HG02973 (cell line): ENCODE results near the gene HIVEP3.

ENCODE experiments used
- ATAC-seq: cut with Tn5 transposase; IDR thresholded peaks from one replicate; pipeline ENCODE4 v1.9.1; 2021; ENCODE audit warnings: moderate library complexity; ENCODE audit not compliant: unreplicated experiment

Gene HIVEP3

DNA sequence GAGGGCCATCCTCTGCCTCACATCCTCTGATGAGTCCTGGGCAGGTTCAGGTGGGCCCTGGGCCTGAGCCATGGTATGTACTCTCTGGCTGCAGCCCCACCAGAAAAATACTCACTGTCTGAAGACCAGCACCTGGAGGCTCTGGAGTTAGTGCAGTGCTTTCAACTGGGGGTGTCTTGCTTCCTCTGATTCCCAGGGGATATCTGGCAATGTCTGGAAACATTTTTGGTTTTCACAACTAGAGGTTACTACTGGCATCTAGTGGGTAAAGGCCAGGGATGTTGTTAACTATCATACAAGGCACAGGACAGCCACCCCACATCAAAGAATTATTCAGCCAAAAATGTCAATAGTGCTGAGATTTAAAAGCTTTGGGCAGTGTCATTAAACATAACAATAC, 152.7 kb downstream of the HIVEP3 start:
- no peak for ATAC-seq

- ATAC-seq: no peak
Measured at GRCh38 chr1:41765152-41765551, 153.6 kb downstream of the HIVEP3 start.

DNA sequence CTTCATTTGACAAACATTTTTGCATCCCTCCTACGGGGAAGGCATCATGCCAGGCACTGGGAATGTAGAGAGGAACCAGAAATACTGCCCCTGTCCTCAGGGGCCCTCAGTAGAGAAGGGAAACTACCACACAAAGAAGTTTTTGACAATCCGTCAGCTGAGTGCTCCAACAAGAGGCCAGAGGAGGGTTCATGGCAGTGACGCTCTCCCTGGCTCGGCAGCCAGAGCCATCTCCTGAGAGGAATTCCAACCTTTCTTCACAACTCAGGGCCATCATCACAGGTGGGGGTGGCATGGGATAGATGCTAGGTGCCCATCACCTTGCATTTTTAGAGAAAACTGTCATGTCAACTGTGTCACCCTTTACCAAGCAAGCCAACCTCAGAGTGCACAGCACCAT, 154.1 kb downstream of the HIVEP3 start:
- ATAC-seq: no peak

DNA sequence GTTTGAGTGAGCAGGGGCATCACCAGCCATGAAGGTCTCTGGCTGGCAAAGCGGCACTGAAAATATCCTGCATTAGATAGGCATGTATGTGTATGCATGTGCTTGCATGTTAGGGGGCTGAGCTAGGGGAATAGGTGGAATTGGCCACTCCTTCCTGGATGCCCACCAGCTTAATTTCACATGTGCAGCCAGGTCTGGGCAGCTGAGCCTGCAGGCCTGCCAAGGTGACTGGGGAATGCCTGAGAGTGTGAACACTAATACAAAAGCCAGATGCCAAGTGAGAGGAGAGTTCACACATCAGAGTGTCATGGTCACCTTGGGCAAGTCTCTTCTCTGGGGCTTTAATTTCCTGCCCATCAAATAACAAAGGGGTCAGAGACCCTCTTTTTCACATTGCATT, 155.9 kb downstream of the HIVEP3 start:
- ATAC-seq: no peak

GRCh38 chr1:41762251-41762650, 156.5 kb downstream of the HIVEP3 start:
- ATAC-seq: no peak

- ATAC-seq: no peak
Measured at GRCh38 chr1:41758904-41759548, 159.7 kb downstream of the HIVEP3 start.

GRCh38 chr1:41758500-41758899, 160.2 kb downstream of the HIVEP3 start:
- no peak for ATAC-seq

GRCh38 chr1:41754540-41754939, 164.2 kb downstream of the HIVEP3 start:
- no peak for ATAC-seq

DNA sequence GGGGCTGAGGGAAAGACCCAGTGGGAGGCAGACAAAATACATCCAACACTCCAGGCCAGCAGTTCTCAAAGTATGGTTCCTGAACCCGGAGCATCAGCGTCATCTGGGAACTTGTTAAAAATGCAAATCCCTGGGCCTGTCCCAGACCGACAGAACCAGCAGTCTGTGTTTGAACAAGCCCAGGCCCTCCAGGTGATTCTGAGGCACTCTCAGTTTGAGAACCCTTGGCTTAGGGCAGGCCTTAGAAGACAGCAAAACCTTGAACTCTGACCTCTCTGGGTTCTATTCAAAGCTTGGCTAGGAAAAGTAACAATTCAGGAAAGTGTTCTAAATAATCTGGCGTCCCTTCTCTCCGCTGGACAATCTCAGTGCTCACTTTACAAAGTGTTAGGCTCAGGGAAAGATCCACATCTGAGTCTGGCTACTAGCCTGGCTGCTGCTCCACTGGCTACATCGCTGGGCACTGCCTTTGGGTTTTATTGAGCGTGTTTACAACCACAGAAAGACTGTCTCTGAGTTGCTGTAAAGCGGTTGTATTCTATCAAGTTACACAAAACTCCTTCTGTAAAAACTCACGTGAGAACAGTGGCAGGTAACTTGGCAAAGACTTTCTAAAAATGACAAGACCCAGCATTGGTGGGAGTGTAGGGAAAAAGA, 166.1 kb downstream of the HIVEP3 start:
- ATAC-seq: no peak

DNA sequence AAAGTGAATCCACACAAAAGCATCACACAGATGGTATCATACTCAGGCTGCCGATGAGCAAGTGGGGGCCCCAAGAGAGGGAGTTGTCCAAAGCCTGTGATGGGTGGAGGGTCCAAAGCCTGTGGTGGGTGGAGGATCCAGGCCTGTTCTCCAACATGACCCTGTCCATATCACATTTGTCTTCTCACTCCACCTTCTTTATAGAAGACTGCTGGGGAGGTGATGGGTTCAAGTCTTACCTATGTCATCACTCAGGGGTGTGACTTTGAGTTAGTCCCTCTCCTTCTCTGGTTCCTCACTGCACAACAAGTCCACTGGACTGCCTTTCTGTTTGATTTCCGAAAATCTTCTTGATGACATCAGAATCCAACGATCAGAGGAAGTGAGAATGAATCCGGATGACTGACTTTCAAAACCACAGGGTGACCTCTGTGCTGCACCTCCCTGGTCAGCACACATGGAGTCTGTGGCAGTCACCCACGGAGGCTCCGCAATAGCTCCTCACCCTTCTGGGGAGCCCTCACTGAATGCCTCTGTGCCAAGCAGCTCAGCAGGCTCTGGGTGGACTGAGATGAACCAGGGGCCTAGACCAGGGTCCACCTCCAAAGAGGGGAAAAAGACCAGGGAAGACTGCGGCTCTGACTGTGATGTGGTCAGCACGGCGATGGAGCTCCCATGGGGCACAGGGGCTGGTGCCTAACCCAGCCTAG, 166.8 kb downstream of the HIVEP3 start:
- ATAC-seq: no peak

GRCh38 chr1:41749991-41750745, 168.6 kb downstream of the HIVEP3 start:
- no peak for ATAC-seq

DNA sequence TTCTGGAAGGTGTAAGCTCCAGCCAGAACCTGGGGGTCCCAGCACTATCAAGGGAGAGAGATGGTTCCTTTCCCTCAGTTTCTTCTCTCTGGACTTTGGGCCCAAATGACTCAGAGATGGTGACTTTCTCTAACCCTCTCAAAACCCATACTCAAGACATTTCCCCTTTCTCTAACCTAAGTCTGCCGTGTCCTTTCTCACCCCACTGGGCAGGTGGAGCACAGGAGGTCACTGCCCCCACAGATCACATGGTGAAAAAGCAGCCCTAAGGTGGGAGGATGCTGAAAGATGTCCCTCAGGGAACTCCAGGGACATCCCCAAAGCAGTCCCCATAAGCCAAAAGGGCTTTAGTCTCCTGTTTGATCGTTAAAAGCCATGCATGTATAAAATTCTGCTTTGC, 173.7 kb downstream of the HIVEP3 start:
- ATAC-seq: no peak

DNA sequence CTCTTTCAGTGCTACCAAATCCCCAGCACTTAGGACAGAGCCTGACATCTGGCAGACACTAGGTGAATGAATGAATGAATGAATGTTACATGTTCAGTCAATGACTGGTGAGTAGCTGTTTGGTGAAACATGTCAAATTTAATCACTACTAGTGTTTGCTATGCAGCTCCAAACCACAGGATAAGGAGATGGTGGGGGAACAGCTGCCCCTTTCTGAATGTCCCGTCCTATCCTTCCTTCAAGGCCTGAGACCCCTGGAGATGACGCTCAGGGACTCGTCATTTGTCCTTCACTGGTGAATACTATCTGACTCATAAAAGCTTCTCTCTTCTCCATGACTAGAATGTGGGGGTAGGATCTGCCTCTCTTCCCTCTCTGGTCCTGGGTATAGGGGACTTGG, 175.4 kb downstream of the HIVEP3 start:
- ATAC-seq: no peak

DNA sequence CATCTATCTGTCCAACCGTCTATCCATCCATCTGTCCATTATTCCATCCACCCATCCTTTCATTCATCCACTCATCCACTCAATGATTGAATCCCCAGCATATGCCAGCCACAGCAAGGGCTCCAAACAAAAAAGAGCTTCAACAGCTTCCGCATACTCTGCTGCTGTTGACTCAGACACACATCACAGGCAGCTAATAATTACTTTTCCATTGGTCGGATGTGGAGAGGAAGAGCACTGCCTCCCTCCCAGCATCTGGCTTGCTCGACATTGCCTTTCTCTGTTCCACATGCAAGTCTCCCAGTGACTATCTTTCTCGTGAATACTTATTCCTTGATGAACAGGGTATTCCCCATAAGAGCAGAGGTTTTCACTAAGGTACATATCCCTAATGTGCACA, 176.5 kb downstream of the HIVEP3 start:
- ATAC-seq: no peak

DNA sequence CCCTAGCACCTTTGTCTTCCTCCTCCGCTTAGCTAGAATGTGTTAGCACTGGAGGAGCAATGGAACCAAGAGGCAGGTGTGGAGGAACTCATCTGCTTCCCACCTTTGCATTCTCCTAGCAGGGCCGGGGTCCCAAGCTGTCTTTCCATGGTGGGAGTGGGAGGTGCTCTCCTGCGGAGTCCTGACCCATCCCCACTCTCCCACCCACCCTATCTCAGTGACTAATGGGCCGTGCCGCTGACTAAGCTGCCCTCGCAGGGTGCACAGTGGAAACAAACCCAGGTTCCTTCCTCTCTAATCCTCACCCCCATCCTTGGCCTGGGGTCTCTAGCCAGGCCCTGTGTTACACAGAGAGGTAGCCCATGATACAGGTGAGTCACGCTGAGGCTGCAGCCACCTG, 177.5 kb downstream of the HIVEP3 start:
- no peak for ATAC-seq

DNA sequence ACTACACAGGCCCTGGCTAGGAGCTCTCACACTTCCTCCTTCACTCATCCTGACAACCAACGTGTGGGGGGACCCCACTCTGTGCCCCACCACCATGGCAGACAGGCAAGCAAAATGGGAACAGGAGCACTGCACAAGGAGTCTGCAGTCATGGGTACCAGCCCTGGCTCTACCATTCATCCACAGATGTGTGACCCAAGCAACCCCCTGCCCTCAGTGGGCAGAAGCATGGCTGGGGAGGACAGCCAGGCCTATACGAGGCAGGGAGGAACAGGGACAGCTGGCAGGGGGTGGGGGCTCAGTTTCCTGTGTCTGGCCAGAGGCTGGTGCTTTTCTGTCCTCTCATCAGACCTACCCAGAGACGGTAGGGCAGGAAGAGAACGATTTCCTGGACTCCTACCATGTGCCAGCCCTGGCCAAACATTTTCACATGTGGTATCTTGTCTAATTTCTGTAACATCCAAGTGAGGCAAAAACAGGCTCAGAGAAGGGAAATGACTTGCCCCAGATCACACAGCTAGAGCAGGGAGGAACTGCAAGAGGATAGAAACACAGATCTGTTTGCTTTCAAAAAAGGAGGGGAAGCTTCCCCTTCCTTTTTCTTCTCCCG, 178.0 kb downstream of the HIVEP3 start:
- ATAC-seq: no peak

DNA sequence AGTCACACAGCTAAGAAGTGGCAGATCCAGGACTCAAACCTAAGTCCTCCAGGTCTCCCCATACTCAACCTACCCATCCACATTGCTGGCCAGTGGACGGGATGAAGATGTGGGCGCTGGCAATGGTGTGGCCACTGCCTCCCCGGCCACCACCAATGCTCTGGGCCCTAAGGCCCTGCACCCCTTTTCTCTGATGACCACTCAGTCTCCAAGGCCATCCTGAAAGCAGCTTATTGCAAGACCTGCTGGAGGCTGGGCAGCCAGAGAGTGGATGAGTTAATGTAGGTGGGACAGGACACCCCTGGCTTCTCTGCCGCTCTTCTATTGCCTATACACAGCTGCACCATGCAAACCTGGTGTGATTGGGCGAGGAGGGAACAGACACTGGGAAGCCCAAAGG, 178.7 kb downstream of the HIVEP3 start:
- ATAC-seq: no peak

- ATAC-seq: peak; percentile 49
Measured at GRCh38 chr1:41739061-41739955, 179.4 kb downstream of the HIVEP3 start.

GRCh38 chr1:41738475-41738874, 180.2 kb downstream of the HIVEP3 start:
- no peak for ATAC-seq

- no peak for ATAC-seq
Measured at GRCh38 chr1:41738006-41738405, 180.7 kb downstream of the HIVEP3 start.
